Left ventricle myocardium superior (tissue), 1 donor: ENCODE data around the gene EVL. TPM values are rescaled to one million over a fixed set of nuclear protein-coding genes. Genes with fewer than 3 reads are reported as not detected.
A peak's percentile ranks its signal among the peaks of the same experiment; 100 is the strongest.
"Not testable (repeated sequence)": the region's sequence is repeated elsewhere in the genome, so short reads cannot be mapped to it uniquely, and the experiment has no call there.

ENCODE experiments used
- ATAC-seq: fragments of 200-7000 bp; cut with Tn5 transposase; one replicate; pipeline ENCODE4 v1.9.1; 2020; ENCODE audit warnings: mild to moderate bottlenecking, moderate library complexity
- DNase-seq: peaks from one replicate; pipeline ENCODE4 v3.0.0-alpha.2; 2020
- intact Hi-C: fragments of 100-400 bp; cut with micrococcal nuclease; formaldehyde crosslinking; loops from one replicate; pipeline ENCODE4 v1.11.0; 2022
- total RNA-seq: library from RNA; stranded (reverse); fragmentation: NEBNext Ultra II Directional; extraction: Animal tissue kit (Norgen Biotek cat#: 25700); gene quantifications from one replicate; pipeline ENCODE4 v1.2.1, GENCODE V29; 2021
- donor health status: DM: no; HTN: yes; CAD: no; lungs with severe emphysema.

EVL gene
- total RNA-seq, 1 donor from 2014 or later = 54.4 TPM

- DNase-seq (no peak), ATAC-seq (no peak)
- intact Hi-C loops = no loop called here
Measured at GRCh38 chr14:100060760-100061159, 4.5 kb upstream of the EVL start.

GRCh38 chr14:100062590-100062989 lies 2.6 kb upstream of the EVL start:
- intact Hi-C loops = no loop called here
- no peak for DNase-seq
- ATAC-seq = no peak

GRCh38 chr14:100063314-100063941 lies 1.8 kb upstream of the EVL start:
- DNase-seq = no peak
- intact Hi-C loops = no loop called here
- ATAC-seq = no peak

- intact Hi-C loops, DNase-seq: not testable (repeated sequence)
- peak; percentile 23 for ATAC-seq
Measured at GRCh38 chr14:100064335-100065092, 708 bp upstream of the EVL start.

- intact Hi-C loops = no loop called here
- DNase-seq = no peak
Measured at GRCh38 chr14:100065942-100066574, 836 bp downstream of the EVL start.

GRCh38 chr14:100066962-100067361 lies 1.7 kb downstream of the EVL start:
- DNase-seq = no peak
- no peak for ATAC-seq
- intact Hi-C loops = no loop called here

More at GRCh38 chr14:100065942-100066574, 836 bp downstream of the EVL start:
- ATAC-seq = peak; percentile 45

GRCh38 chr14:100067481-100067880 lies 2.3 kb downstream of the EVL start:
- intact Hi-C loops = no loop called here
- ATAC-seq = no peak
- DNase-seq = no peak

GRCh38 chr14:100067971-100068959 lies 3.0 kb downstream of the EVL start:
- intact Hi-C loops = no loop called here
- DNase-seq (peak; percentile 38), ATAC-seq (peak; percentile 63)

- intact Hi-C loops = no loop called here
- DNase-seq = no peak
- ATAC-seq = no peak
Measured at GRCh38 chr14:100069161-100069800, 4.1 kb downstream of the EVL start.

GRCh38 chr14:100070310-100070709 lies 5.1 kb downstream of the EVL start:
- ATAC-seq (no peak), DNase-seq (no peak)
- intact Hi-C loops = no loop called here

GRCh38 chr14:100071545-100071944 lies 6.3 kb downstream of the EVL start:
- DNase-seq (no peak), ATAC-seq (no peak)
- intact Hi-C loops = no loop called here

- intact Hi-C loops = no loop called here
- DNase-seq (peak; percentile 39), ATAC-seq (peak; percentile 6)
Measured at GRCh38 chr14:100072783-100073346, 7.6 kb downstream of the EVL start.

GRCh38 chr14:100073576-100074430 lies 8.6 kb downstream of the EVL start:
- no peak for DNase-seq
- no peak for ATAC-seq
- intact Hi-C loops = no loop called here

- DNase-seq = no peak
- ATAC-seq = no peak
- intact Hi-C loops = no loop called here
Measured at GRCh38 chr14:100074431-100075100, 9.3 kb downstream of the EVL start.

GRCh38 chr14:100075681-100076080 lies 10.5 kb downstream of the EVL start:
- ATAC-seq (no peak), DNase-seq (no peak)
- intact Hi-C loops = no loop called here

GRCh38 chr14:100076133-100076532 lies 10.9 kb downstream of the EVL start:
- DNase-seq = peak; percentile 42
- intact Hi-C loops = no loop called here
- peak; percentile 50 for ATAC-seq

GRCh38 chr14:100076606-100077005 lies 11.4 kb downstream of the EVL start:
- peak; percentile 58 for DNase-seq
- intact Hi-C loops = no loop called here
- peak; percentile 82 for ATAC-seq
